GM21825 (cell line): ENCODE data around the gene TRAF7.
A peak's percentile ranks its signal among the peaks of the same experiment; 100 is the strongest.

Experiments
- ATAC-seq: cut with Tn5 transposase; IDR thresholded peaks from one replicate; pipeline ENCODE4 v1.9.1; 2021; ENCODE audit warnings: mild to moderate bottlenecking, moderate library complexity; ENCODE audit not compliant: unreplicated experiment

TRAF7 gene

GRCh38 chr16:2212362-2213324 is 57.1 kb downstream of the TRAF7 start:
- ATAC-seq: no peak

- ATAC-seq: peak; percentile 5
Measured at GRCh38 chr16:2213817-2214718, 58.5 kb downstream of the TRAF7 start.

GRCh38 chr16:2214719-2214968 is 59.1 kb downstream of the TRAF7 start, which contains the start of gene PGP:
Gene PGP, minus strand, starts transcription at chr16:2214840. Its CDS starts 63 bp downstream, at chr16:2214777.
- peak; percentile 69 for ATAC-seq

DNA sequence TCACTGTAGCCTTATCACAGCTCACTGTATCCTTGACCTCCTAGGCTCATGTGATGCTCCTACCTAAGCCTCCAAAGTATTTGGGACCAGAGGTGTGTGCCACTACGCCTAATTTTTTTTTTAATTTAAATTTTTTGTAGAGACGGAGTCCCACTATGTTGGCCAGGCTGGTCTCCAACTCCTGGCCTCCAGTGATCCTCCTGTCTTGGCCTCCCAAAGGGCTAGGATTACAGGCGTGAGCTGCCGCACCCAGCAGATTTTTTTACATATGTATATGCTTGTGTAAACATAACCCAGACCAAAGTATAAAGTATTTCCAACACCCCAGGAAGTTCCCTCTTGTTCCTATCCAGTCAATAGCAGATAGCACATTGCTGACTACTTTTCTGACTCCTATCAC is 60.7 kb downstream of the TRAF7 start:
- no peak for ATAC-seq

DNA sequence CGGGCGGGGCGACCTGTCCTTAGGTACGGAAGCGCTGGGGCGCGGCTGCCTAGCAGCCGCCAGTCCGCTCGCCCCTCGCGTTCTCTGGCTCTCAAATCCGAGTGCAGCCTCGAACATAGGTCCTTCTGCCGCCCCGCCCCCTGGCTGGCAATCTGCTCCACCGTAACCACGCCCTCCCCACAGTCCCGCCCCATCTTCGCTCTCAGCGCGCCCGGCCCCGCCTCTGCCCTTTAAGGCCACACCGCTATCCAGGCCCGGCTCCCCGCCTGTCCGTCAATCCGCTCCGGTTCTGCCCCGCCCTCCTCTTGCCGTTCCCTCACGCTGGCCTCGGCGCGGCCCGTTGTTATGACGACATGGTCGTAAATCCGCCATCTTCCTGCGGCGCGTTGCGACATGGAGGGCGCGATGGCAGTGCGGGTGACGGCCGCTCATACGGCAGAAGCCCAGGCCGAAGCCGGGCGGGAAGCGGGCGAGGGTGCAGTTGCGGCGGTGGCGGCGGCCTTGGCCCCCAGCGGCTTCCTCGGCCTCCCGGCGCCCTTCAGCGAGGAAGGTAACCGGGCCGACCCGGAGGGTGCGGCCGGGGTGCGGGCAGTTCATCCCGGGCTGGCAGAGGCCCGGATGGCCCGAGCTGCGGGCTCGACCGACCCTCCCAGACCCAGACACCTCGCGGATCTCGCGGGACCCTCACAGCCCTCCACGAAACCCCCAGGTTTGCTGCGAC is 67.8 kb downstream of the TRAF7 start, which contains the start of gene E4F1:
TSS of gene E4F1 (plus strand) at position 371 of the 721 bp plus-strand sequence. CDS start at position 394, 23 bp downstream.
- ATAC-seq: peak; percentile 92

GRCh38 chr16:2223942-2224486 is 68.4 kb downstream of the TRAF7 start:
- peak; percentile 14 for ATAC-seq

DNA sequence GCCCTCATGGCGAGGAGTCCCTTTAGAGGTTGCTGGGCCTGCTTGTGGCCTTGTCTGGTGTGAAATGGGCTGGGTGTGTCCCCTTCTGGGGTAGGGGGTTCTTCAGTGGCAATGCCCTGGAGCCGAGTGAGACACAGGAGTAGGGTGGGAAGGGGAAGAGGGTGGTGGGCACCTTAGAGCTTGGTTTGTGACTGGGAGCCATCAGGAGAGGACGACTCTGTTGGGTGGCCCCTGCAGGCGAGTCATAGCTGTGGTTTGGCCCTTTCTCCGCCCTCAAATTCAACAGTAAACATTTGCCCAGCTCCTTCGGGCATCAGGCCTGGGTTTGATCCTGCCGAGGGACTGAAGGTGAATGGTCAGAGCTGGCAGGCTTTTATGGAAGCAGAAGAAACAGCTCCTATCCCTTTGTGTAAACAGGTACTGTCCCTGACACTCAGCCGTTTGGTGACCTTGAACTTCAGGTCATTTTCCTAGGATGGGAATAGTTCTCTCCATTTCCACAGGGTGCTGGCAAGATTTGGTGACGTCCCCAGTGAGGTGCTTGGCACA is 70.7 kb downstream of the TRAF7 start:
- no peak for ATAC-seq

DNA sequence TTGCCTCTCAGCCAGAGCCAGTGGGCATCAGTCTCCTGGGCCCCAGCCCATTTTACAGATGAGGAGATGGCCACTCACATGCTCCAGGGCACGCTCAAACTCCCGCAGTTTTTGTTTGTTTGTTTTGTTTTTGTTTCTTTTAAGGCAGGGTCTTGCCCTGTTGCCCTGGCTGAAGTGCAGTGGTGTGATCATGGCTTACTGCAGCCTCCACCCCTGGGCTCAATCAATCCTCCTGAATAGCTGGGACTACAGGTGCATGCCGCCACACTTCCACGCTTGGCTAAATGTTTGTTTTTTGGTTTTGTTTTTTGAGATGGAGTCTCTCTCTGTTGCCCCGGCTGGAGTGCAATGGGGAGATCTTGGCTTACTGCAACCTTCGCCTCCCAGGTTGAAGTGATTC is 71.3 kb downstream of the TRAF7 start:
- ATAC-seq: no peak
